Tibial nerve (tissue), 3 donors: Measurements from ENCODE around the gene C11orf68.

Source experiments
- POLR2A ChIP-seq, 2 donors: fragments of 450-650 bp; IDR thresholded peaks; one replicate each; pipeline ENCODE4 v1.6.1; 2017; ENCODE audit warnings: antibody characterized with exemption in 2 of 2, mild to moderate bottlenecking in 2 of 2, moderate library complexity in 2 of 2
- TF ChIP-seq, protein P1 (sequence below), 5 experiments: fragments of 200-600 bp in 3 of 5; fragments of 450-650 bp in 2 of 5; sonication (generic) in 3 of 5; IDR thresholded peaks; one replicate each; pipeline ENCODE4 v1.5.1; 2016 to 2019; ENCODE audit warnings: antibody characterized with exemption in 5 of 5, mild to moderate bottlenecking in 3 of 5, moderate library complexity in 2 of 5

GRCh38 chr11:65907878-65908277, 11.0 kb downstream of the C11orf68 start:
- no peak for TF ChIP-seq POLR2A (IDR thresholded peaks at IDR 0.05)
- TF ChIP-seq, protein P1, sequence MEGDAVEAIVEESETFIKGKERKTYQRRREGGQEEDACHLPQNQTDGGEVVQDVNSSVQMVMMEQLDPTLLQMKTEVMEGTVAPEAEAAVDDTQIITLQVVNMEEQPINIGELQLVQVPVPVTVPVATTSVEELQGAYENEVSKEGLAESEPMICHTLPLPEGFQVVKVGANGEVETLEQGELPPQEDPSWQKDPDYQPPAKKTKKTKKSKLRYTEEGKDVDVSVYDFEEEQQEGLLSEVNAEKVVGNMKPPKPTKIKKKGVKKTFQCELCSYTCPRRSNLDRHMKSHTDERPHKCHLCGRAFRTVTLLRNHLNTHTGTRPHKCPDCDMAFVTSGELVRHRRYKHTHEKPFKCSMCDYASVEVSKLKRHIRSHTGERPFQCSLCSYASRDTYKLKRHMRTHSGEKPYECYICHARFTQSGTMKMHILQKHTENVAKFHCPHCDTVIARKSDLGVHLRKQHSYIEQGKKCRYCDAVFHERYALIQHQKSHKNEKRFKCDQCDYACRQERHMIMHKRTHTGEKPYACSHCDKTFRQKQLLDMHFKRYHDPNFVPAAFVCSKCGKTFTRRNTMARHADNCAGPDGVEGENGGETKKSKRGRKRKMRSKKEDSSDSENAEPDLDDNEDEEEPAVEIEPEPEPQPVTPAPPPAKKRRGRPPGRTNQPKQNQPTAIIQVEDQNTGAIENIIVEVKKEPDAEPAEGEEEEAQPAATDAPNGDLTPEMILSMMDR (IDR thresholded peaks at IDR 0.05): no peak
